Stimulated activated CD8-positive, alpha-beta memory T cell treated with anti-CD3 and anti-CD28 coated beads, Interleukin-2, amount 100 ng/mL, for 48 hours (primary cell): Measurements from ENCODE around the gene CUBN.

Experiments
- DNase-seq, 2 donors: peaks; one replicate each; pipeline ENCODE4 v3.0.0-alpha.2; 2020; ENCODE audit warnings: low read depth in 2 of 2

CUBN gene

GRCh38 chr10:16919121-16919982 is 210.3 kb downstream of the CUBN start:
- DNase-seq = no peak

GRCh38 chr10:16916496-16916895 is 213.1 kb downstream of the CUBN start:
- DNase-seq = no peak

- no peak for DNase-seq
These were observed 214.3 kb downstream of the CUBN start for GRCh38 chr10:16915300-16915699.

- no peak for DNase-seq
These were observed 216.3 kb downstream of the CUBN start for GRCh38 chr10:16913266-16913665.

GRCh38 chr10:16910793-16911164 is 218.8 kb downstream of the CUBN start:
- DNase-seq = no peak

- no peak for DNase-seq
These were observed 219.4 kb downstream of the CUBN start for GRCh38 chr10:16909961-16910792.

GRCh38 chr10:16909271-16909767 is 220.3 kb downstream of the CUBN start:
- no peak for DNase-seq

GRCh38 chr10:16907687-16908086 is 221.9 kb downstream of the CUBN start:
- DNase-seq = no peak

- no peak for DNase-seq
These were observed 224.3 kb downstream of the CUBN start for GRCh38 chr10:16905320-16905719.

GRCh38 chr10:16904639-16905061 is 225.0 kb downstream of the CUBN start:
- DNase-seq = no peak

- no peak for DNase-seq
These were observed 225.6 kb downstream of the CUBN start for GRCh38 chr10:16904049-16904448.

- no peak for DNase-seq
These were observed 227.0 kb downstream of the CUBN start for GRCh38 chr10:16902606-16903005.

- DNase-seq = no peak
These were observed 228.5 kb downstream of the CUBN start for GRCh38 chr10:16901106-16901505.

- DNase-seq = no peak
These were observed 232.6 kb downstream of the CUBN start for GRCh38 chr10:16896993-16897392.

GRCh38 chr10:16894821-16895220 is 234.8 kb downstream of the CUBN start:
- DNase-seq = no peak

- DNase-seq = no peak
These were observed 235.9 kb downstream of the CUBN start for GRCh38 chr10:16893664-16894063.

- peak; percentile 7 to 8 for DNase-seq
These were observed 238.0 kb downstream of the CUBN start for GRCh38 chr10:16891375-16892313.

GRCh38 chr10:16890691-16891090 is 238.9 kb downstream of the CUBN start:
- DNase-seq = no peak

GRCh38 chr10:16887565-16887964 is 242.0 kb downstream of the CUBN start:
- no peak for DNase-seq

- DNase-seq = no peak
These were observed 243.6 kb downstream of the CUBN start for GRCh38 chr10:16886031-16886430.

GRCh38 chr10:16884497-16884896 is 245.1 kb downstream of the CUBN start:
- DNase-seq = no peak

- DNase-seq = no peak
These were observed 246.5 kb downstream of the CUBN start for GRCh38 chr10:16883084-16883483.
